ENCODE data around the gene POU6F2.

POU6F2 gene

DNA sequence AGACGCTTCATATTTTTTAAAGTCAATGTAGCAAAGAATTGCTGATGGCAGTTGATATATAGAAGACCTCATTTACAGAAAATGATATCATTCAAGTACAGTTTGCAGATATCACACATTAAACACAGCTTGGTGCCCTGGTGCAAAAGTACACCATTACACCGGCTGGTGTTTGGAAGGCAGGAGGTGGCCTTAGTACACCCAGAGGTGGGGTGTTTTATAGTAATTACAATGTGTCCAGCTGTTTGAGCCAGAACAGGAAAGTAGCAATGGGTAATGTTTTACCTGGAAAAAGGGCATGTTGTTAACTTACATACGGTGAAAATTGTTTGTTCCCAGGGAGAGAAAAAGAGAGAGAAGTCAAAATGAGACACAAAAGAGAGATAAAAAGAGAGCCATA lies 485.5 kb downstream of the POU6F2 start:
- no peak for DNase-seq

DNA sequence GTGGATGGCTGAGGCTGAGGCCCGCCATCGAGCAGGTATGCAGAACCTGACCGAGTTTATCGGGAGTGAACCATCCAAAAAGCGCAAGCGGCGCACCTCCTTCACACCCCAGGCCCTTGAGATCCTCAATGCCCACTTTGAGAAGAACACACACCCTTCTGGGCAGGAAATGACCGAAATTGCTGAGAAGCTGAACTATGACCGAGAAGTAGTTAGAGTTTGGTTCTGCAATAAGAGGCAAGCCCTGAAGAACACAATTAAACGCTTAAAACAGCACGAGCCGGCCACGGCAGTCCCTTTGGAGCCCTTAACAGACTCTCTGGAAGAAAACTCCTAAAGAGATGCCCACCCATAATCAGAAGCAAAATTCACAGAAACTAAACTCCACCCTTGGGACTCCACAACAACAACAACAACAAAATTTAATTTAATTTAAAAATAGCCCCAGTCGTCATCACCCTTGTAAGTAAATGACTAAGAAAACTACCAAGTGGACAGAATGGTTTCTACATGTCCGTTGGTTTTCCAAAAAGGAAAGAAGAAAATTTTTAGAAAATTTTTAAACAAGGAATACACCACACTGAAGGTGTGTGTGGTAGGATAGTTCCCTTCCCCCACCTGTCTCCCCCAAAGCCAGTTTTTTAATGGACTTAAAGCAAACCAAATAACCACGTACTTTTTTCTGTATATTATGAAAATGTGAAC lies 486.8 kb downstream of the POU6F2 start:
- no peak for DNase-seq

- DNase-seq = peak; percentile 62
Measured at GRCh38 chr7:39465055-39465929, 487.6 kb downstream of the POU6F2 start.

DNA sequence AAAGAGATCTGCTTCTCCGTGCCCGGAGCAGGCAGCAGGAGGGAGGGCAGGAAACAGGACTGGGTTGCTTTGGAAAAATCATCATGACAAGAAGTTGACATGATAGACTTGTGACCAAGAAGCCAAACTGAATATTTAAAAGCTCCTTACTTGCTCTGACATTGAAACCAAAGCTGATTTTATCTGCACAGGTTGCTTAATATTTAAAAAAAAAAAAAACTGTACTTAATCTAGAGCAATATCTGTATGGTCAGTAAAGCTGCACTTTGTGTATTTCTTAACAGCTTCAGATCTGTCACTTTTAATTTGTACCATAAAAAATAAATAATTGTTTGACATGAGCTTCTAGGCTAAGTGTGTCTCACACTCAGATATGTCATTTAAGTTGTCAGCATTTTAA lies 490.6 kb downstream of the POU6F2 start:
- DNase-seq = no peak

DNA sequence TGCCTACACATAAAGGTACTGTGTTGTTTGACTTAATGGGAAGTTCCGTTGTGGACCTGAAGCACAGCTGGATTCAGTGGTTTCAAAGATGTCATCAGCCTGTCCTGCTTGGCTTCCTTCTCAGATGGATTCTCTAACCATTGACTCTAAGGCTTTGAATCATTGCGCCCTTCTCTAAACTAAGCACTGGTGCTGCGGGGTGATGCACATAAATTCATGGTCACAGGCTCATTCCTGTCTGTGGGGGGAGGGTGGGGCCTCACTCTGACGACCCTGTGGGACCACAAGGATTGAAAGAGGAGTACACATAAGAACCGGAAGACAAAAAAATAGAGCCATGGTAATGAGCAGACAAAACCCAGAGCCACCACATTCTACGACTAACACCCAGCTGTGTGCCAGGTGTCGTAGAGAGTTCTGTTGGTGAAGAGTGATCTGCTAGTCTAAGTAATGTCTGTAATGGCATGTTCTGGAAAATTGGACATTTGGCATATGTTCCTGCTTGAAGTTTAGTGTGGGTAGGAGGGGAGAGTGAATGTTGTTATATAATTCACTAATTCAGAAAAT lies 491.2 kb downstream of the POU6F2 start:
- DNase-seq = no peak

GRCh38 chr7:39480901-39481300 lies 503.2 kb downstream of the POU6F2 start:
- DNase-seq = no peak

DNA sequence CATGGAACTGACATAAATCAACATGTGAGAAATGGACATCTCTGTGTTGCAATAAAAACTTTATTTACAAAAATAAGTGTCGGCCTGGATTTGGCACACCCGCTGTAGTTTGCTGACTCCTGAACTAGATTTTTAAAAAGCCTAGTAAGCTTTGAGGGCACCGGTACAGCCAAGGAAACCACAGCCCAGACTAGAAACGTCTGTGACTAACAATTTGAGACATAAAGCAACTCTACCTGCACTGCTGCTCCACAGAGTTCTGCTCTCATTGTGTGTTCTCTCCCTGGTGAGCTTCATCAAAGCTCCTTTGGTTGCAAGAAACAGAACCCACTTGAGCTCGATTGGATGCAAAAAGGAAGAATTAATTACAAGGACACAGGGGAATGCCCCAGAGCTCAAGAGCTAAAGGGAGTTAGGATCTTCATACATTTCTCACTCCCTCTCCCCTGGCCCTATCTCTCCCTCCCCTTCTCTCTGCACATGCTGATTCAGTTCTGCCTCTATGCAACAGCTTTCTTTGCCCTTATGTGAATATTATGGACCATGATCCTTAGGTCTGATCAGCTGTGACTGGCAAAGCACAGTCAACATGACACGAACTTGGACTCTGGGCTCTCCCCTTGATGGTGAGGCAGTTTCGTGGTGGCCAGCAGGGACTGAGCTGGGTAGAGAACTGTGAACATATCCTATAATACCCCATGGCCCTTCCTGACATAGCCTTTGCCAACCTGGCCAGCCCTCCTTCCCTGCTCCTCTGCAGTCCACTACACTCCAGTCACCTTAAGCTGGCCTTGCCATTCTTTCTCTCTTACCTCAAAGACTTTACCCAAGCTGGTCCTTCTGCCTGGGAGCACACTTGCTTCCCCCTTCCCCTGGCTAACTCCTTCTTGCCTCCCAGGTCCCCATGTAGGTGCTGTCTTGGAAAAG lies 511.0 kb downstream of the POU6F2 start:
- DNase-seq = no peak

GRCh38 chr7:39490296-39490695 lies 512.6 kb downstream of the POU6F2 start:
- DNase-seq = no peak

DNA sequence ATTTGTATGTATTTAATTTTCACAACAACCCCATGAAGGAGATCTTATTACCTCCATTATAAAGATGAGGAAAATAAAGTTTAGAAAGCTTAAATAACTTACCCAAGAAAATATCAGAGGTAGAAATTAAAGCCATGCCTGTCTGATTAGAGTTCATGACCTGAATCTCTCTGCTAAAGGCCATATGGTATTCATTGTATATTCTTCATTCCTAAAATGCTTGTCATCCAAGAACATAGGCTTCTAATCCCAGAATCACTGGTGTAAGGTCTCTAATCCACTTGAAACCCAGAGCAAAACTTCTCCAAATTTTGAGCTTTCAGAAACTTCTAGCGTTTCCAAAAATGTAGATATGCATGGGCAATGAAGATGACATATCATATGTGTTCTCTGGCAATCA lies 516.2 kb downstream of the POU6F2 start:
- DNase-seq = no peak

GRCh38 chr7:39501358-39501757 lies 523.6 kb downstream of the POU6F2 start:
- no peak for DNase-seq

DNA sequence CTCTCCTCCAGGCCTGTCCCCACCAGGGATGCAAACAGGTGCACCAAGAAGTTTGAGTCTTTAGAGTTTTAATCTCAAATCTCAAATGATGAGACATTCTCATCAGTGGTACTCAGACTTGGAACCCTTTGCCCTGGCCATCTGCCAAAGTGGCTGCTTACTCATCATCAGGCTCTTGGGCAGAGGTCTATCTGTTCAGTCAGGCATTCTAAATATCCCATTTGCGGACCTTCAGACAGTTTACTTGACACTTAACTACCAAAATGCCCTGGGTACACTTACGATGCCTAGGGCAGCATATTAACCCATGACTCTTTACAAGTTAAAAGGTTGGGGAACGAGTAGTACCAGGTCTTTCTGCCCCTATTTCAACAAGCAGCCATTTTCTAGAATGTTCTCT lies 527.3 kb downstream of the POU6F2 start:
- no peak for DNase-seq

GRCh38 chr7:39507866-39508551 lies 530.3 kb downstream of the POU6F2 start:
- no peak for DNase-seq

DNA sequence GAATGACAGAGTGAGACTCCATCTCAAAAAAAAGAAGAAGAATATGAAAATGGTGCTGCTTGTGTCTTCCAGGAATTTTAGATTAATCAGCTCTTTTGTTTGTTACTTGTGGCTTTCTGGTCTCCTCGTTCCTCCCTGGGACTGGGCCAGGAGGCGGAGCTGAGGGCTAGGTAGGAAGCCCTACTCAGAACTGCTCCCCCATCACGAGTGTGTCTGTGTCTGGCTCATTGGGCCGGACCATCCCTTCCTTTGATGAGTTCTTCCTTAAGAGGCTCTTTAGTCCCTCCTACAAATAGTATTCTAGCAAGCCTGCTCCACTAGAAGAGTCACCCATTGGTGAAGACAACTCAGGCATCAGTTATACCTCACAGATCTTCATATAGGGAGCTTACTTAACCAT lies 531.7 kb downstream of the POU6F2 start:
- no peak for DNase-seq

- no peak for DNase-seq
Measured at GRCh38 chr7:39509912-39510311, 532.2 kb downstream of the POU6F2 start.

GRCh38 chr7:39510864-39511354 lies 533.2 kb downstream of the POU6F2 start:
- DNase-seq = no peak

DNA sequence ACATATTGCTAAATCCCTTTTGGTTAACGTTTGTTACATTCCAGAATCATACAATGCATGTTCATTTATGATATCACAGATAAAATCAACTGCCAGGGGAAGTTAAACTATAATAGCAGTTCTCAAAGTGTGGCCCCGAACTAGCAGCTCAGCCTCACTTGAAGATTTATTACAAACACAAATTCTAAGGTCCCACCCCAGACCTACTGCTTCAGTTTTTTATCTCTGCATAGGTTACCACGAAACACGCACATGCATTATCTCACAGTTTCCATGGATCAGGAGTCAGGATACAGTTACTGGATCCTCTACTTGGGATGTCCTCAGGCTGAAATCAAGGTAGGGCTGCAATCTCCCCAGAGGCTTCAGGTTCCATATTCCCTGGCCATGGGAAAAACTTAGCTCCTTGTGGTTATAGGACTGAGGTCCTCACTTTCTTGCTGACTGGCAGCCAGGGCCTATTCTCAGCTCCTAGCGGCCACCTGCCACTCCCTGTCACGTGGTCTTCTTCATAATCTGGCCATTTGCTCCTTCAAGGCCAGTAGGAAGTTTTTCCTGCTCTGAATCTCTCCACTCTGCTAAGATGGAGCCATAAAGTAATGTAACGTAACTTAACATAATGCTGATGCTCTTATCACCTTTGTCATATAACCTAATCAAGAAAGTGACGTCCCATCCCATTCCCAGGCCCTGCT lies 538.0 kb downstream of the POU6F2 start:
- no peak for DNase-seq

DNA sequence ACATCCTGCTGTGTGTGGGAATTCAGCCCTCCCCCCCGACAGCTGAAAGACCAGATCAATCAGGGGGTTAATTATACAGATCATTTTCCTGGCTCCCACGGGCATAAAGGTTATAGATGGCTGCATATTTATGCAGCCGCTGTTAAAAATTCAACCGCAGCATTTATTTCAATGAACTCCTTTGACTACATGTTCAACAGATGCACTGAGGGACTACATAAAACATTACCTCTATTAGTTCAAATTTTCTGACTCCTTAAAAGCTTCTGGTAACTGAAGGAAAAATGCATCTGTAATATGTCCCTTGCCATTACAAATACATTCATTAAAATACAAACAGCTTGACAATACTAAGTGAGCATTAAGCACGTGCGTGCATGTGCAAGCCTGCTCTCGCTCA lies 538.8 kb downstream of the POU6F2 start:
- no peak for DNase-seq

- DNase-seq = no peak
Measured at GRCh38 chr7:39517240-39517639, 539.5 kb downstream of the POU6F2 start.
